HPDE6-E6E7 (cell line): ENCODE results near the gene CSNK2A1.

Experiments used
- DNase-seq: peaks from one replicate; pipeline ENCODE4 v3.0.0; 2011; ENCODE audit warnings: missing footprints; ENCODE audit errors: extremely low spot score

Gene CSNK2A1

DNA sequence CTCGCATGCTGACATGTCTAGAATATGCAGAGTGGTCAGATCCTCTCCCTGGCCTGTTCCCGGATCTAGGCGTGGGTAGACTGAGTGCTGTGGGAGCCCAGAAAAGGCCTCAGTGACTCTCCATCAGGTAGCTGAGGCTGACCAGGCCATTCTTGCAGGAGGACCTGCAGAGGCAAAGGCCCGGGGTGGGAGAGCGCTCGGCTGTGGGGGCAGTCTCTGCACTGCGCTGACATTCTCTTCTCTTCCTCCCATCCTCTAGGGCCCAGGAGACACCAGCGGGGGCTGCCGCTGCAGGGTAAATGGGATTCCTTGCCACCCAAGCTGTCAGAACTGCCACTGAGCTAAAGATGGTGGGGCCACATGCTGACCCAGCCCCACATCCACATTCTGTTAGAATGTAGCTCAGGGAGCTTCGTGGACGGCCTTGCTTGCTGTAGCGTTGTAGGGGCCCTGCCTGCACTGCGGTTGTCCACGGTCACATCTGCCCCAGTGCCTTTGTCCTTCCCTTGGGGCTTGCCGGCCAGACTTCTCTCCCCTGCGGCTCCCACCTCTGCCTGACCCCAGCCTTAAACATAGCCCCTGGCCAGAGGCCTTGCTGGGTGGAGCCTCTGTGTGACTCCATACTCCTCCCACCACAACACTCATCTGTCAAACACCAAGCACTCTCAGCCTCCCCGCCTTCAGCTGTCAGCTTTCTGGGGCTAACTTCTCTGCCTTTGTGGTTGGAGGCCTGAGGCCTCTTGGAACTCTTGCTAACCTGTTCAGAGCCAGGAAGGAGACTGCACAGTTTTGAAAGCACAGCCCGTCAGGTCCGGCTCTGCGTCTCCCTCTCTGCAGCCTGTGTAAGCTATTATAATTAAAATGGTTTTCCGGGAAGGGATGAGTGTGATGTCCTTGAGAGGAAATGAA is 113.2 kb downstream of the CSNK2A1 start:
- no peak for DNase-seq

DNA sequence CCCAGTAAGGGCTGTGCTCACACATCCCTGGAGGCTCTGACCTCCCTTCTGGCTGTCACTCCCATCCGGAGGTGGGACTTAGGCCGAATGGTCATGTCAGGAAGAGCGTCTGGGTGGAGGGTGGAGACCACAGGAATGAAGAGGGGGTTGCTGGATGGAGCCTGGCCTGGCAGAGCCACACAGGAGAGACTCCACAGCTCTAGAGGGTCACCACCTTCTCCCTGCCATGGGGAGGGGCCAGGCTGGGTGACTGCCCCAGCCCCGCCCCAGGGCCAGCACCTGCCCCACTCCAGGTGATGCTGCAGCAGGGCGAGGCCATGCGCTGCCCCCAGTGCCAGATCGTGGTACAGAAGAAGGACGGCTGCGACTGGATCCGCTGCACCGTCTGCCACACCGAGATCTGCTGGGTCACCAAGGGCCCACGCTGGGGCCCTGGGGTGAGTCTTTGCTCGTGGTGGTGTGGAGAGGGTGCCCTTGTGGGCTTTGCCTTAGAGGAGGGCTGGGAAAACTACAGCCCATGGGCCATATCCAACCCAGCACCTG is 114.9 kb downstream of the CSNK2A1 start:
- no peak for DNase-seq

DNA sequence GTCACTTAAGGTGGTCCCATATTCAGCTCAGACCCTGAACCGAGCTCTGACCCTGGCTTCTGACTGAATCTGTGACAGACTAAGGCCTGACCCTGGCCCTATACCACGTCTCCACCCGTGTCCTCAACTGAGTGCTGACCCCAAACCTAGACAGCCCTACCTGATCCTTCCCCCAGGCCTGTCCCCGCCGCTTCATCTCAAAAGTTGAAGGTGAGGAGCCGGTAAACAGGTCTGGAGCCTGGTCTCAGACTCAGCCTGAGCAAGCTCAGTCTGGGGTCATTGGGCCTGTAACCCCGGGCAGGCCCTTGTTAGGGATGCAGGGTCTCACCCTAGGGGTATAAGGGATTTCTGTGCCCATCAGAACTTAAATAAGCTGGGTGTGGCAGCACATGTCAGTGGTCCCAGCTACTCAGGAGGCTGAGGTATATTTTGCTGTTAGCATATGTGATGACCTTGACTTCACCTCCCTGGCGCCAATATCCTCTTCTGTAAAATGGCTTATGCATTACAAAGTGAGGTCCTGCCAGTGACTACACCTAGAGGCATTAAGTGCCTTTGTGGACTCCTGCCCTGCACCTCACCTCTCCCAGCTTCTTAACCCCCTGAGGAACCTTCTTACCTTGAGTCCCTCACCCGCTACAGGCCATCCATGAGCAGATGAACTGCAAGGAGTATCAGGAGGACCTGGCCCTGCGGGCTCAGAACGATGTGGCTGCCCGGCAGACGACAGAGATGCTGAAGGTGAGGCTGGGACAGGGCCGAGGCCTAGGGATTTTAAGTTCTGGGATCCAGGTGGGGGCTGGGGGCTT is 115.5 kb downstream of the CSNK2A1 start:
- no peak for DNase-seq

DNA sequence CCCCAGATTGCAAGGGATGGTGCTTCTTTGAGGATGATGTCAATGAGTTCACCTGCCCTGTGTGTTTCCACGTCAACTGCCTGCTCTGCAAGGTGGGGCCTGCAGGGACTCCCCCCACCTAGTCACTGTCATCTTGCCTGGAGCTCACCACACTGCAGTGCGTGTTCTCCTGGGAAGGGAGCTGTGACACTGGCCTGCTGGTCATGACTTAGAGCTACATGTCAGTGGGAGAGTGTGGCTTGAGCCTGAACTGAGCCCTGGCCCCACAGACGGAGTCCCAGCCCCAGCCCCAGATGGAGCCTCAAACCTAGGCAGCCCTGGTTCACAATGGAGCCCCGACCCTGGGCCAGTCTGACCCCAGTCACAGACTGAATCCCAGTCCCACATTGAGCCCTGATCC is 116.2 kb downstream of the CSNK2A1 start:
- DNase-seq: no peak

DNA sequence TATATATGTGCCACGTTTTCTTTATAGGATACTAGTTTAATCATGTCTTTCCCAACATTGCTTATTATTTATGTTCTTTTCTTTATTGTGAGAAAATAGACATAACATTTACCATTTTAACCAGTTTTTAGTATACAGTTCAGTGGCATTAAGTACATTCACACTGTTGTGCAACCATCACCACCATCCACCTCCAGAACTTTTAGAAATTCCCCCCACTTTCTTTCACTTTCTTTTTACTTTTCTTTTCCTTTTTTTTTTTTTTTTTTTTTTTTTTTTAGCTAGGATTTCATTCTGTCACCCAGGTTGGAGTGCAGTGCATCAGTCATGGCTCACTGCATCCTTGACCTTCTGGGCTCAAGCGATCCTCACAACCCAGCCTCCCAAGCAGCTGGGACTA is 117.0 kb downstream of the CSNK2A1 start:
- DNase-seq: no peak
